Epithelial cell of proximal tubule (primary cell): ENCODE measurements around the gene FFAR3. TPM values are rescaled to one million over a fixed set of nuclear protein-coding genes. Genes with fewer than 3 reads are reported as not detected.

Experiments used
- DNase-seq: peaks from one replicate; pipeline ENCODE4 v3.0.0-alpha.2; 2011; ENCODE audit warnings: low read depth
- H3K4me3 ChIP-seq: 2 replicates; pipeline ENCODE4 v1.5.1; 2011; ENCODE audit warnings: low read depth, mild to moderate bottlenecking, low read length
- total RNA-seq: library from RNA; depleted of rRNA; stranded (reverse); fragments of >200 nt; gene quantifications from 2 replicates; pipeline ENCODE4 v1.2.3, GENCODE V29; 2015
- TF ChIP-seq, protein P1 (sequence below): conservative IDR thresholded peaks from 2 replicates; pipeline ENCODE4 v1.5.1; 2012; ENCODE audit warnings: low read depth, mild to moderate bottlenecking, low read length

FFAR3 gene
- total RNA-seq, 1 donor from 2014 or later, result not detected

DNA sequence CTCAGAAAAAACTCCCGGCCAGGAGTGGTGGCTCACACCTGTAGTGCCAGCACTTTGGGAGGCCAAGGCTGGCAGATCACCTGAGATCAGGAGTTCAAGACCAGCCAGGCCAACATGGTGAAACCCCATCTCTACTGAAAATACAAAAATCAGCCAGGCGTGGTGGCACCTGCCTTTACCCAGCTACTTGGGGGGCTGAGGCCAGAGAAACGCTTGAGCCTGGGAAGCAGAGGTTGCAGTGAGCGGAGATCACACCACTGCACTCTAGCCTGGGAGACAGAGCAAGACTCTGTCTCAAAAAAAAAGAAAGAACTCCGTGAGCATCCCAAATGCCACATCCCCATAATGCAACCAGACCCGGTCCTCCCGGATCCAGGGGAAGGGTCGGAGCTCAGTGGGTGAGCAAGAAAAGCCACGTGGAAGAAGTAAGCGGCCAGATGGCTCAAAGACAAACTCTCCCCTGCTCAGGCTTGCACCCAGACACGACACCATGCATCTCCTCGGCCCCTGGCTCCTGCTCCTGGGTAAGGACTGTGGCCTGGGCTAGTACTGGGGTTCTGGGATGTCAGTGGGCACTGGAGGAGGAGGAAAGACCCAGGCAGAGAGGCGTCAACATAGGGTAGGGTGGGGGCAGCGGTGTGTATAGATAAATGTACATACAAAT is 26.6 kb upstream of the FFAR3 start:
- DNase-seq, result no peak
- no peak overlapping the region for H3K4me3 ChIP-seq
- TF ChIP-seq, protein P1, sequence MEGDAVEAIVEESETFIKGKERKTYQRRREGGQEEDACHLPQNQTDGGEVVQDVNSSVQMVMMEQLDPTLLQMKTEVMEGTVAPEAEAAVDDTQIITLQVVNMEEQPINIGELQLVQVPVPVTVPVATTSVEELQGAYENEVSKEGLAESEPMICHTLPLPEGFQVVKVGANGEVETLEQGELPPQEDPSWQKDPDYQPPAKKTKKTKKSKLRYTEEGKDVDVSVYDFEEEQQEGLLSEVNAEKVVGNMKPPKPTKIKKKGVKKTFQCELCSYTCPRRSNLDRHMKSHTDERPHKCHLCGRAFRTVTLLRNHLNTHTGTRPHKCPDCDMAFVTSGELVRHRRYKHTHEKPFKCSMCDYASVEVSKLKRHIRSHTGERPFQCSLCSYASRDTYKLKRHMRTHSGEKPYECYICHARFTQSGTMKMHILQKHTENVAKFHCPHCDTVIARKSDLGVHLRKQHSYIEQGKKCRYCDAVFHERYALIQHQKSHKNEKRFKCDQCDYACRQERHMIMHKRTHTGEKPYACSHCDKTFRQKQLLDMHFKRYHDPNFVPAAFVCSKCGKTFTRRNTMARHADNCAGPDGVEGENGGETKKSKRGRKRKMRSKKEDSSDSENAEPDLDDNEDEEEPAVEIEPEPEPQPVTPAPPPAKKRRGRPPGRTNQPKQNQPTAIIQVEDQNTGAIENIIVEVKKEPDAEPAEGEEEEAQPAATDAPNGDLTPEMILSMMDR, result no peak

DNA sequence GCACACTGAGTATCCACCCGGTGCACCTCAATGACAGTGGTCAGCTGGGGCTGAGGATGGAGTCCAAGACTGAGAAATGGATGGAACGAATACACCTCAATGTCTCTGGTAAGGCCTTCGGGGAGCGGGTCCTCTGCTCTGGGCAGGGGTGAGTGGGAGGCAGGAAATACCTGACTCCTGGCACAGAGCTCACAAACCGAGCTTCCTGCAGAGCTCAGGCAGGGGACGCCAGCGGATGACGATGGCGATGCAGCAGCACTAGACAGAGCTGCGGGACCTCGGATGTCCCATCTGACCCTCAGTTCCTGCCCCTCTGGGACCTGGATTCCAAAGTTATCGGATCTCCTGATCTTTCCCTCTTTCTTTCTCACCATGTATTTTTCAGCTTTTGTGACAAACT is 25.4 kb upstream of the FFAR3 start:
- DNase-seq, result no peak
- TF ChIP-seq, protein P1, result no peak
- no peak overlapping the region for H3K4me3 ChIP-seq

DNA sequence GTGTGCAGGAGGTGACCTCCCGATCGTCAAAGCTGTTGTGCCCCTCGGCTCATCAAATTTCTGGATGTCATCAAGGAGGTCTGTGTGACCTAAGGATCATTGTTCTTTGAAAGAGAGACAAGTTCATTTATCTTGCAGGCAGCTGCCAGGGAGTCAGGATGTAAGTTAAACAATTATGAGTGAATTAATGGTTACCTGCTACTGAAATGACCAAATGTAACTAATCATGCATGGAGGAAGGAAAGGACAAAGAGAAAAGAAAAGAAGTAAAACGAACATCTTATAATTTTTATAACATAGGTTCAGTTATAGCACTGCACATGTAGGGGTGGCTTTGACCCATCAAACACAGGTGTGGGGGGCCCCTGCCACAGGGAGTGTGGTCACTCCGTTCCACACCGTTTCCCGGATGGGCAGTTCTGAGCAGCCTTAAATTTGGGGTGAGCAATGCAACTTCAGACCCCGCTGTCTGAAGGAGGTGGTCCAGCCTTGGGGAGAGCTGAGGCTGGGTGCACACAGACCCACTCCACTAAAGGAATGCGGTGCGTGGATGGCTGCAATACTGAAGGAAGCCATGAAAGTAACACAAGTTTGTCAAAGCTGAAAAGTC is 24.0 kb upstream of the FFAR3 start:
- no peak for DNase-seq
- TF ChIP-seq, protein P1, result no peak
- no peak overlapping the region for H3K4me3 ChIP-seq

DNA sequence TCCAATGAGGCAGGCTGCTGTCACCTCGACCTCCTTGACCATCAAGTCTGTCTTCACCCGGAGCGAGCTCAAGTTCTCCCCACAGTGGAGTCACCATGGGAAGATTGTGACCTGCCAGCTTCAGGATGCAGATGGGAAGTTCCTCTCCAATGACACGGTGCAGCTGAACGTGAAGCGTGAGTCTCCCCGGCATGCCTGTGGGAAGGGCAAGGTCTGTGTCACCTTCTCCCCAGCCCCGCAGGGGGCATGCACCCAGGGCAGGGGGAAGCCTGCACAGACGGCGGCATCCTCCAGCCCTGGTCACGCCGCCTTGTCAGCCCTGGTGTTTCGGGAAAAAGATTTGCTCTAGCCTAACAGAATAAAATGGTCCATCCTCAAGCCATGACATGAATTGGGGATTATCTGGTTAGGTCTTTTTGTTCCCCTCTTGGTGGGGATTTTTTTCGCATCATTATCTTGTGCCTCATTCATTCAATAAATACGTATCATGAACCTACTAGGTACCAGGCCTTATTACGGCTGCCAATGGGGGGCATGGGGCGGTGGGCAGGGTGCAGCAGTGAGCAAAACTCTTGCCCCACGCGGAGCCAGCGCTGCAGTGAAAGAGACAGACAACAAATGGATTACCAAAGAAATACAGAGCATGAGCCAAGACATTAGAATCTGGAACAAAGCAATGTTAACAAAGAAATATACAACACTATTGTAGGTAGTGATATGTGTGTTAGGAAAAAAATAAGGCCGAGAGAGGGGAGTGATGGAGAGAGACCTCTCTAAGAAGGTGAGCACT is 21.9 kb upstream of the FFAR3 start:
- no peak overlapping the region for H3K4me3 ChIP-seq
- TF ChIP-seq, protein P1, result no peak
- no peak for DNase-seq

DNA sequence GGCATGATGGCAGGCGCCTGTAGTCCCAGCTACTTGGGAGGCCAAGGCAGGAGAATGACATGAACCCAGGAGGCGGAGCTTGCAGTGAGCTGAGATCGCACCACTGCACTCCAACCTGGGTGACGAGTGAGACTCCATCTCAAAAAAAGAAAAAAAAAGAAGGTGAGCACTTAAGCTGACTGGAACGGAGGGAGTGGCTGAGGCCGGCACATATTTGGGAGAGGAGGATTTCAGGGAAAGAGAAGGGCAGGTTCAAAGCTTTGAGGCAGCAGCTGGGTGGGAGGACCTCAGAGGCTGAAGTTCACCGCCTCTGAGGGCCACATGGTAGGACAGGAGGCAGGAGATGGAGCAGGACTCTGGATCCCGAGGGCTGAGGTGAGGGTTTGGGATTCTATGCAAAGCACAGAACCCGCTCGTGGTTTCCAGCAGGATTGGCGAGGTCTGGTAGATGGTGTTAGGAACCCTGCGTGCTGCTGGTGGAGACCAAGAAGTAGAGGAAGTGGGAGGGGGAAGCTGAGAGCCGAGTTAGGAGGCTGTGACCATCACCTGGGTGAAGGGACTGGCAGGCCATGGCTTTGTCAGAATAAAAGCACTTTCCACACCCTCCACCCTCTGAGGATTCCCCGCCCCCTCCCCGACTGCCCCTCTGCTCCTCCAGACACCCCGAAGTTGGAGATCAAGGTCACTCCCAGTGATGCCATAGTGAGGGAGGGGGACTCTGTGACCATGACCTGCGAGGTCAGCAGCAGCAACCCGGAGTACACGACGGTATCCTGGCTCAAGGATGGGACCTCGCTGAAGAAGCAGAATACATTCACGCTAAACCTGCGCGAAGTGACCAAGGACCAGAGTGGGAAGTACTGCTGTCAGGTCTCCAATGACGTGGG is 20.9 kb upstream of the FFAR3 start:
- DNase-seq, result no peak
- TF ChIP-seq, protein P1, result no peak
- no peak overlapping the region for H3K4me3 ChIP-seq

DNA sequence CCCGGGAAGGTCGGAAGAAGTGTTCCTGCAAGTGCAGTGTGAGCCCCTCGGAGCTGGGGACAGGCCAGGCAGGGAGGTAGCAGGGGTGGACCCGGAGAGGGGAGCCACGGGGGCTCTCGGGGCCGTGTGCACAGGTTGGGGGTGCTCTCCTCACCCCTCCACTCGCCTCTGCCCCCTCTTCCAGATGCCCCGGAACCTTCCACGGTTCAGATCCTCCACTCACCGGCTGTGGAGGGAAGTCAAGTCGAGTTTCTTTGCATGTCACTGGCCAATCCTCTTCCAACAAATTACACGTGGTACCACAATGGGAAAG is 20.3 kb upstream of the FFAR3 start:
- H3K4me3 ChIP-seq, result no peak overlapping the region
- TF ChIP-seq, protein P1, result no peak
- no peak for DNase-seq
